Superior temporal gyrus (tissue), 1 donor: ENCODE data around the gene YPEL3.

Source experiments
- DNase-seq: peaks from one replicate; pipeline ENCODE4 v3.0.0-alpha.2; 2016; ENCODE audit errors: extremely low spot score

Gene YPEL3

GRCh38 chr16:30069611-30070462, 26.2 kb downstream of the YPEL3 start:
- no peak for DNase-seq

- no peak for DNase-seq
These were observed 27.0 kb downstream of the YPEL3 start for GRCh38 chr16:30068750-30069610.

GRCh38 chr16:30068333-30068732, 27.7 kb downstream of the YPEL3 start:
- no peak for DNase-seq

DNA sequence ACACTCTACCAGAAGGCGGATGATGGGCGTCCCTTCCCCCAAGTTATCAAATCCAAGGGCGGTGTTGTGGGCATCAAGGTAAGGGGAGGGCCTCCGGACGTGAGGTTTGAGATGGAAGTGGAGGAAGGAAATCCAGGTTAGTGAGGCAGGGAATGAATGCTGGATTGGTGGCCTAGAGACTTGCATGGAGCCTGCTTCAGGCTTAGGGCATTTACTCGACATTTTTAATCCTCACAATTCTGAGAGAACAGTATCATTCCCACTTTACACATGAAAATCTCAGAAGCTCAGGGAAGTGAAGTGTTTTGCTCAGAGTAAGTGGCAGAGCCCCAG, 28.5 kb downstream of the YPEL3 start:
- no peak for DNase-seq

- DNase-seq = no peak
These were observed 29.0 kb downstream of the YPEL3 start for GRCh38 chr16:30066761-30067583.

- no peak for DNase-seq
These were observed 29.9 kb downstream of the YPEL3 start for GRCh38 chr16:30065943-30066760.

GRCh38 chr16:30065102-30065942, 30.7 kb downstream of the YPEL3 start, which contains the start of gene ALDOA:
Gene ALDOA, plus strand, starts transcription at chr16:30065760. Its CDS starts 1,138 bp downstream, at chr16:30066898.
- DNase-seq = peak; percentile 97

- peak; percentile 78 for DNase-seq
These were observed 31.3 kb downstream of the YPEL3 start for GRCh38 chr16:30064729-30065101.

DNA sequence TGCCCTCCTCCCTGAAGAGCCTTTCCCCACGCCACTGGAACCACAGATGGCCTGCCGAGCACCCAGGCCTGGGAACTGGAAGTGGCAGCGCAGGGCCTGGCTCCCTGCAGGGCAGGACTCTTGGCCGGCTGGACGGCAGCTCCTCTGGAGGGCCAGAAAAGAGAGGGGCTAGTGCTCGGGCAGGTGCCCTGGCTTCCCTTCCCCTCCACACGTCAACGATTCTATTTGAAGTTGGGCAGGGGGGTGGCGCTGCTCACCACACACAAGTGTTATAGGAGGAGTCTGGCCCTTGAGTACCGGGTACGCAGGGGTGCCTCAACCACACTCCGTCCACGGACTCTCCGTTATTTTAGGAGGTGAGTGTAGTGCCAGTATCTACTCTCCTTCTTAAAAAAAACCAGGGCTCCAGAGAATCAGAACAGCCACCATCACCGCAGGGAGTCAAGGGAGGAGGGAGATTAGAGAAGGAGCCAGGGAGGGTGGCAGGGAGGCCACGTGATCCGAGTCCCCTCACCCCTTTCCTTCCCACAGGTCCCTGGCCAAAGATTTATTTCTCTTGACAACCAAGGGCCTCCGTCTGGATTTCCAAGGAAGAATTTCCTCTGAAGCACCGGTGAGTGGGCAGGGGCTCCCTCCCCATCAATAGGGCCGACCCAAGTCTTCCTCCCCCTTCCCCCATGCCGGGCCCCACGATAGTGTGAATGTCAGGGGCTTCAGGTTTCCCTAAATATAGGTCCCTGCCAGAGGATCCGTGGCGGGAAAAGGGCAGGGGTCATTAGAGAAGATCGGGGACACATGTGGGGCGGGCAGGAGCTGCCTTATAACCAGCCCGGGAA, 31.9 kb downstream of the YPEL3 start:
- peak; percentile 80 for DNase-seq

GRCh38 chr16:30063278-30063892, 32.6 kb downstream of the YPEL3 start:
- DNase-seq = no peak

- DNase-seq = no peak
These were observed 35.0 kb downstream of the YPEL3 start for GRCh38 chr16:30060836-30061554.

DNA sequence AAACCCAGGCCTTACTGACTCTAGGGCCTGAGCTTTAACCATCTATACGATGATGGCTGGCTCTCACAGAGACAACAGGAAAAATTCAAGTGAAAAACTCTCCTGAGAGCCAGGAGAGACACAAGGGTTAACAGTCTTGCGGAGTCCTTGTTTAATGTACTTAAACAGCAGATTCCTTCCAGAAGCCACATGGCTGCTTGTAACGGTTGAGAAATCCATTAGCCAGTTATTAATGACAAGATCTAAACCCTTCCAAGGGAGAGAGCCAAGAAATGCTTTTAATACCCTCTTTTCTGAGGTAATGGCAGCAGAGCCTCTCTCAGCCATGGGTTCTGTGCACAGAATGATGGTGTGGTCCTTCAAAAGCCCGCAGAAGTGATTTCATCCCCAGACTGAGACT, 35.7 kb downstream of the YPEL3 start:
- no peak for DNase-seq

DNA sequence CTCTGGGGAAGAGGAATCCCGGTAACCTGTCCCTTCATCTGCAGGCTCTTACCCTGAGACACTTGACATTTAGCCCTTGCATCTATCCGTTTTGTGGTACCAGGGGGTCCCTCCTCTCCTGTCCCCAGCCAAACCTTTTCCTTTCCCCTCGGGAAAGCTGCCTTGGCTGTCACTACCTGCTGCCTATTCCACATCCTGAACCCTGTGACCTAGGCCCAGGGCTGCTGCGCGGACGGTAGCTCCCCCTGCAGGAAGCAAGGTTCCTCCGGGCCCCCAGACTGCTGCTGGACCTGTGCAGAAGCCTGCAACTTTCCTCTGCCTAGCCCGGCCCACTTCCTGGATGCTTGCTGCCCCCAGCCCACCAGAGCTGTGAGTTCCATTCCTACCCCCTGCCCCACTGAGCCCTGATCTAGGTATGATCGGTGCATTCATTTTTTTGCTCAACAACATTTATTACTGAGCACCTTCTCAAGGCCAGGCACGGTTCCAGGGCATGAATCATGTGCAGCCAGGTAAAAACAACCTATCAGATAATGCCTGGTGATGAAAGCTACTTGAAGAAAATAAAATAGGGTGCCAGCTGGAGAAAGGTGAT, 41.0 kb downstream of the YPEL3 start:
- DNase-seq = no peak

DNA sequence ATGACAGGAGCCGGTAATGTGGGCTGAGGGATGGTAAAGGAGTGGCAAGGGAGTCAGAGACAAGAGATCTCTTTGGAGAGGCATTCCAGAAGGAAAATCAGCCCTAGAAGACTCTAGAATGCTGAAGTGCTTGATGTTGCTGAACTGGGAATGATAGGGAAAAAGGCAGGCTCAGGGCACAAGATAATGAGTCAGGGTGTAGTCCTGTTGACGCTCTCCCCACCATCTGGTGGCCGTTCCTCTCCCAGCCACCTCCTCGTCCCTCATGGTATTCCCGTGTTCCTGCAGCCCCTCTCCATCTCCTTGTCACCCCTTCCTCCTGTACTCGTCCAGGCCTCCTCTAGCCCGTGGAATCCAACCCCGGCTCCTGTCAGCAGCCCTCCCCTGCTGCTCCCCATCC, 41.6 kb downstream of the YPEL3 start:
- no peak for DNase-seq

DNA sequence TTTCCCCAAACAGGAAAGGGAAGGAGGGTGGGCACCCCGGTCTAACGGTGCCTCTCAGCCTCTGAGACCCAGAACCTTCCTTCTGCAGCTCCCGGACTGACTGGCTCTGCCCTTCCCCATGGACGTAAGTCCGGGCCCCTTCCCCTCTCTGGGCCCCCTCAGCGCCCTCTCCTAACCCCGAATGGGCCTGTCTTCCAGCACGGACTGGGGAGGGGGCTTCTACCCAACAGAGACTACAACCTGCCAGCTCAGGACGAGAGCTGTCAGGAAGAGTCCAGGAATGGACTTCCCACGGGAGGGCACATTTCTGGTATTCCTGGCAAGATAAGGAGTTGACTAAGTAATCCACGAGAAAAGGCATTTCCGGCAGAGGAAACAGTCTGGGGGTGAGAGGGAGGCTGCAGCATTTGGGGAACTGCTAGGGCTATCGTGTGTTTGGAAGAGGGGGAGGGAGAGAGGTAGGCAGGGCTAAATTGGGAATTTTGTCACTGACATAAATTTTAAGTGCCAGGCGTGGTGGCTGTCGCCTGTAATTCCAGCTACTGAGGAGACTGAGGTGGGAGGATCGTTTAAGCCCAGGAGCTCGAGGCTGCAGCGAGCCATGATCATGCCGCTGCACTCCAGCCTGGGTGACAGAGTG, 42.5 kb downstream of the YPEL3 start:
- no peak for DNase-seq

GRCh38 chr16:30052671-30053372, 43.2 kb downstream of the YPEL3 start:
- DNase-seq = peak; percentile 83

DNA sequence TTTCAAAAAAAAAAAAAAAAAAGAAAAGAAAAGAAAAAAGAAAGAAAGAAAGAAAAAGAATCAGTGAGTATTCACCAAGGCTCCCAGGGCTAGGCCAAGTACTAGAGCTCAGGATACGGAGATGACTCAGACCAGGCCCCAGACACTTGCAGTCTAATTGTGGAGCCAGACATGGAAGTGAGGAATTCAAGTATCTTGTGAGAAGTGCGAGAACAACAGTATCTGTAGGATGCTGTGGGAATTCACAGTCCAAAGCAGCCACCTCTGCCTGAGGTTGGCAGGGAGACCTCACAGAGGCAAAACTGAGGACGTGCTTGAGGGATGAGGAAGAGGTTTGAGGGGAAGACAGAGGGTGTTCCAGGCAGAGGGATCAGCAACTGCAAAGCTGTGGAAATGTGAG, 44.5 kb downstream of the YPEL3 start:
- peak; percentile 40 for DNase-seq
